Measurements from ENCODE around the gene KRTAP9-2.
"Not testable (repeated sequence)": the region's sequence is repeated elsewhere in the genome, so short reads cannot be mapped to it uniquely, and the experiment has no call there.

DNA sequence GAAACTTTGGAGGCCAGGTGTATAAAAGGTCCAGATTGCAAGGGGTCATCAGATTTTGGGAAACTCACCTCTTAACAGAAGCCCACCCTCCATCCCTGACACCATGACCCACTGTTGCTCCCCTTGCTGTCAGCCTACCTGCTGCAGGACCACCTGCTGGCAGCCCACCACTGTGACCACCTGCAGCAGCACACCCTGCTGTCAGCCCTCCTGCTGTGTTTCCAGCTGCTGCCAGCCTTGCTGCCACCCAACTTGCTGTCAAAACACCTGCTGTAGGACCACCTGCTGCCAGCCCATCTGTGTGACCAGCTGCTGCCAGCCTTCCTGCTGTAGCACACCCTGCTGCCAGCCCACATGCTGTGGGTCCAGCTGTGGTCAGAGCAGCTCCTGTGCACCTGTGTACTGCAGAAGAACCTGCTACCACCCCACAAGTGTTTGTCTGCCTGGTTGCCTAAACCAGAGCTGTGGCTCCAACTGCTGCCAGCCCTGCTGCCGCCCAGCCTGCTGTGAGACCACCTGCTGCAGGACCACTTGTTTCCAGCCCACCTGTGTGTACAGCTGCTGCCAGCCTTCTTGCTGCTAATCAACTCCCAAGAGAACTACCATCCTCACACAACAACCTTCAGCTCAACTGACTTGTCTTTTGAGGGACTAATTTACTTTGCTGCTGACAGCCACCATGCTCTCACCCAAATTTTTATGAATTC is 6.1 kb downstream of the KRTAP9-2 start, which contains the start of gene KRTAP9-3:
- TF ChIP-seq TAF1 (IDR thresholded peaks at IDR 0.05; ENCODE audit: borderline replicate concordance, low read depth, low read length); POLR2A (IDR thresholded peaks at IDR 0.05; ENCODE audit: low read depth, low read length); POLR2AphosphoS5 (IDR thresholded peaks at IDR 0.05; ENCODE audit: low read depth, low read length): not testable (repeated sequence)

Data from GM12892 (cell line).